GM21529 (cell line): Measurements from ENCODE around the gene RPH3AL.
A peak's percentile ranks its signal among the peaks of the same experiment; 100 is the strongest.

Experiments used
- ATAC-seq: cut with Tn5 transposase; IDR thresholded peaks from one replicate; pipeline ENCODE4 v1.9.1; 2021; ENCODE audit not compliant: unreplicated experiment

Gene RPH3AL, protein sequence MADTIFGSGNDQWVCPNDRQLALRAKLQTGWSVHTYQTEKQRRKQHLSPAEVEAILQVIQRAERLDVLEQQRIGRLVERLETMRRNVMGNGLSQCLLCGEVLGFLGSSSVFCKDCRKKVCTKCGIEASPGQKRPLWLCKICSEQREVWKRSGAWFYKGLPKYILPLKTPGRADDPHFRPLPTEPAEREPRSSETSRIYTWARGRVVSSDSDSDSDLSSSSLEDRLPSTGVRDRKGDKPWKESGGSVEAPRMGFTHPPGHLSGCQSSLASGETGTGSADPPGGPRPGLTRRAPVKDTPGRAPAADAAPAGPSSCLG

GRCh38 chr17:352421-353212, at the start of gene RPH3AL:
TSS of gene RPH3AL (minus strand) at chr17:352807. CDS start at chr17:327543, 25,264 bp downstream.
- no peak for ATAC-seq

DNA sequence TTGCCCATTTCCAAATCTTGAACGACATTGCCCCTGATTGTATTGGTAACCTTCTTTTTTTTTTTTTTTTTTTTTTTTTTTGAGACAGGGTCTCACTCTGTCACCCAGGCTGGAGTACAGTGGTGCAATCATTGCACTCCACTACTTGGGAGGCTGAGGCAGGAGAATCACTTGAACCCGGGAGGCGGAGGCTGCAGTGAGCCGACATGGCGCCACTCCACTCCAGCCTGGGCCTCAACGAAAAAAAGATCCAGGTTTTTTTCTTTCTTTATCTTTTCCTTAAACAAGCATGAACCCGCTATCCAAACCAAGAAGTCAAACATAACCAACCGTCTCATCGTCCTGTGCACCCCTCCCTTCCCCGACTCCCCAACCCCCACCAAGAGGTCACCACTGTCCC, 47.6 kb upstream of the RPH3AL start:
- ATAC-seq, result no peak

DNA sequence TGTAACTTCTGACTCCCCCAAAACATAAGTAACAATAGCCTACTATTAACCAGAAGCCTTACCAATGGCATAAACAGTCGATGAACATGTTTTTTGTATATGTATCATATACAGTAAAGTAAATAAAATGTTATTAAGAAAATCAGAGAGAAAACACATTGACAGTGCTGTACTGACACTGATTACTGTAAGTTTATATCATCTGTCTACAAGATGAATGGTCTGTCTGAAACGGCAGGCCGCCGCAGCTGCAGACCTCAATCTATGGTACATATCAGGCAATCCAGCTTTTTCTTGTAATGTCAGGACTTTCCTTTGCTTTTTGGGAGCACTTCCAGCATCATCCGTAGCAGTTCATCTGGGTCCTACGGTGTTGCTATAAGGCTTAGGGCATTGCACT, 44.2 kb upstream of the RPH3AL start:
- no peak for ATAC-seq

DNA sequence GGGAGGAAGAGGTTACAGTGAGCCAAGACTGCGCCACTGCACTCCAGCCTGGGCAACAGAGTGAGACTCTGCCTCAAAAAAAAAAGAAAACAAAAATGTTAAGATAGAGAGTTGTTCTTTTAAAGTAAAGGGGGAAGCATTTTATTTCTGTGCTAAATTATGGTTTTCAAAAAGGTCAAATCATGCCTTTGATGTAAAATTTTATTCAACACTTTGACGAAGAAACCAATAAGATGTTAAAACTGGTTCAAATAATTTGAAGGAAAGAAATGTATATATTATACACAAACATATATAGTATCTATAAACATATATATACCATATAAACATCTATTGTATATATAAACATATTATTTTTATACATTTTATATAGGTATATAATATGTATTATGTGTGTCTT, 43.4 kb upstream of the RPH3AL start:
- no peak for ATAC-seq

DNA sequence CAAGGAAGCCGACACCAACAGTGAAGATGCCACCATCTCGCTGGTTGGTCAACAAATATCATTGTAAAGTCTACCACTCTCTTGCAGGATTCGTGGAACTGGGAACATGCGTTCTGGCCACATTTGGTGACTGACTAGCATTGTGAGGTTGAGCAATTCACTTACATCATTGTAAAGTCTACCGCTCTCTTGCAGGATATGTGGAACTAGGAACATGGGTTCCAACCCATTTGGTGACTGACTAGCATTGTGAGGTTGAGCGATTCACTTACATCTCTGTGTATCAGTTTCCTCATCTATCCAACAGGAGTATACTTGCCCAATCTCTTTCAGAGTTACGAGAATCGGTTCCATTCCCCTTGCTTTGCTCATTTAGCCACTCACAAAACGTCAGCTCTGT, 42.6 kb upstream of the RPH3AL start:
- ATAC-seq, result no peak

GRCh38 chr17:394718-395095, 42.1 kb upstream of the RPH3AL start:
- no peak for ATAC-seq

DNA sequence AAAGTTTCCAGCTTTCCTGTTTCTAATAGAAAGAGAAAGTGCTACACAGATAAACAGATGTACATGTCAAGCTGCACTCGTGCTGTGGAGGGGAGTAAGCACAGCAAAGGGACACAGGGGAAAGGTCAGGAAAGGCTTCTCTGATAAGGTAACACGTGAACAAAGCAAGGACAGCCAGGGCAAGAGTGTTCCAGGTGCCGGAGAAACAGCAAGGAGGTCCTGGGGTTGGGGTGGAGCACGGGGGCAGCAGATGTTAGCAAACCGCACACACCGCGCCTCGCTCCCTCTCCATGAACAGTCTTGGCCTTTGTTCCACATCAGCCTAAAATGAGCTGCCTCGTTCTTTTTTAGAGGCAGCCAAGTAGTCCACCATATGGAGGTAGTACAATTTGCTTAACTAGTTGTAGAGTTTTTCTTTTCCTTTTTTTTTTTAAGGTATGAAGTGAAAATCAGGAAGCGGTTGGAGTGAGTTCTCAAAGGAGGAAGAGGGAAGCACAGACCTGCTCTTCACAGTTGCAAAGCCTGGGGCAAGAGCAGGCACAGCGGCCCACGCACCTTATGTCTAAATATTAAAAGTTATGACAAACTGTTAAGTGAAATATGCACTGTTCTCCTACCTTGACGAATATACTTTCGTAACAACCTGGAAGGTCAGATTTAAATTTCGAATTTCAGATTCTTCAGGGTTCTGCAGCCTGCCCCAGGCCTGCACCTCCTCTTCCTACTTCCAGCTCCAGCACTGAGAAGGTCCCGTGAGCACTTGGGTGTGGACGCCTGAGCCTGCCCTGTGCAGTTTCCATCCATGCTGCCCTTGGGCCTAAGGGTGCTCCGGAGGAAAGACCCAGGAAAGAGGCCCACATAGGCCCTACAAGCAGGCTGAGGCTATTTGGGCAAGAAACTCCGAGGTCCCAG, 41.5 kb upstream of the RPH3AL start:
- ATAC-seq, result no peak

- ATAC-seq, result no peak
Observed at GRCh38 chr17:391850-392249, 39.2 kb upstream of the RPH3AL start.

DNA sequence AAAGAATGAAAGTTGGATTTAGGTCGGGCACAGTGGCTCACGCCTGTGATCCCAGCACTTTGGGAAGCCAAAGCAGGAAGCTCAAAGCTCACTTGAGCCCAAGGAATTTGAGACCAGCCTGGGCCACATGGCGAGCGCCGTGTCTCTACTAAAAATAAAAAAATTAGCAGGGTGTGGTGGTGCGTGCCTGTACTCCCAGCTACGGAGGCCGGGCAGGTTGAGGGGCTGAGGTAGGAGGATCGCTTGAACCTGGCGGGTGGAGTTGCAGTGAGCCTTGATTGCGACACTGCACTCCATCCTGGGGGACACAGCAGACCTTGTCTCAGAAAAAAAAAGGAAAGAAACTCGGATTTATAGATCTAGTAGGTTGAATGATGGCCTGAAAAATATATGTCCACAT, 37.4 kb upstream of the RPH3AL start:
- no peak for ATAC-seq

GRCh38 chr17:388087-388486, 35.5 kb upstream of the RPH3AL start:
- ATAC-seq, result no peak

- peak; percentile 61 for ATAC-seq
Observed at GRCh38 chr17:386141-386876, 33.7 kb upstream of the RPH3AL start.

- ATAC-seq, result peak; percentile 29
Observed at GRCh38 chr17:385836-386140, 33.2 kb upstream of the RPH3AL start.

- ATAC-seq, result no peak
Observed at GRCh38 chr17:385178-385835, 32.7 kb upstream of the RPH3AL start.

DNA sequence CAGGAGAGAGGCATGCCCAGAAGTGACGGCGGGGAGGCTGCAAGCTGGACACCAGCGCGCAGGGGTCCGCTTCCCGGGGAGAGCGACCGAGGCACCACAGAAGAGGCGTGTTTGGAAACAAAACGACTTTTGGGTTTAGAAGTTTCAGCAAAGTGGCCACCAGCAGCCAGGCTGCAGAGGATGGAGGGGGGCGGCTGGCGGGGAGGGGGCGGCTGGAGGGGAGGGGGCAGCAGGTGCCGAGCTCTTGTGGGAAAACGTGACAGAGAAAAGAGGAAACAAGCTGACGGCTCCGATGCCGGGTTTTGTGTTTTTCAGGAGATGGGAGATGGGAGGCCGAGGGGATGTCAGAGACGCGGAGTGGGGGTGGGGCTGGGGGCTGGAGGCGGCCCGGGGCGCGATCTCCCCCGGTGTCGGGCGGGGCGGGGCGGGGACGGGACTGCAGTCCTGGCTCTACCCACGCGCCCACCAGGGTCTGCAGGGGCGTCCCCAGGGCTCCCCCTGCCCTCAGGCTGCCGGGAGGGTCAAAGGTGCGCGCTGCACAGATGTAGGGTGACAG, 32.1 kb upstream of the RPH3AL start:
- no peak for ATAC-seq

DNA sequence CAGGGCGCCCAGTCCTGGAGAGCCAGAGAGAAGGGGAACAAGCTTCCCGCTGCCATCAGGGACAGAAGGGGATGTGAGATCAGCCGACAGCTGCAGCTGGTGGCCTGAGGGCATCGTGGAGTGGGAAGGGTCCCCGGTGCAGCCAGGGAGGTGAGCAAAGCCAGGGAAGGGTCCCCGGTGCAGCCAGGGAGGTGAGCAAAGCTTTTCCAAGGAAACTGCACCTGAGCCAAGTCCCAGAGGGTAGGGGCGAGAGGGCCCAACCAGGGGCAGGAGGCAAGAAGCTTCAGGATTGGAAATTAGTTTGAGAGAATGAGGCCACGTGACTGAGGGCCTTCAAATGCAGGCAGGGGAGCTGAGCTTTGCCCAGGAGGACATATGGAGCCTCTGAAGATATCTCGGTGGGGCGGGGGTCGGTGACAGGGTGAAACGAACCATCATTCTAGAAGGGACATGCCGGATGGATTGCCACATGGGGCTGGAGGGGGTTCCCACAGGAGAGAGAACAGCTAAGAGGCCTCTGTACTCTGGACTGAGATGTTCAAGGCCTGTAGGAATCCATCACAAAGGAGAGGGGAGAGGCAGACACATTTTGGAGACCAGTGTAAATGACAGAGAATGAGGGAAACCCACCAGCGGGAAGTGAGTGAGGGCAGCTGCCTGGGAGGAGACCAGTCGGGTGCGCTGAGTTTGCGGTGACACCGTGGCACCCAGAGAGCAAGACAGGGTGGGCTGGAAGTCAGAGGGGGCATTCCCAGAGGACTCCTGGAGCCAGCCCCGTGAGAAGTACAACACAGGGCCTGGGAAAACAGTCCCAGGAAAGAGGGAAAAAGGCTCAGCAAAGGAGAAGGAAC, 31.4 kb upstream of the RPH3AL start:
- ATAC-seq, result no peak

- ATAC-seq, result no peak
Observed at GRCh38 chr17:382644-383533, 30.3 kb upstream of the RPH3AL start.

GRCh38 chr17:381941-382643, 29.5 kb upstream of the RPH3AL start:
- ATAC-seq, result no peak

DNA sequence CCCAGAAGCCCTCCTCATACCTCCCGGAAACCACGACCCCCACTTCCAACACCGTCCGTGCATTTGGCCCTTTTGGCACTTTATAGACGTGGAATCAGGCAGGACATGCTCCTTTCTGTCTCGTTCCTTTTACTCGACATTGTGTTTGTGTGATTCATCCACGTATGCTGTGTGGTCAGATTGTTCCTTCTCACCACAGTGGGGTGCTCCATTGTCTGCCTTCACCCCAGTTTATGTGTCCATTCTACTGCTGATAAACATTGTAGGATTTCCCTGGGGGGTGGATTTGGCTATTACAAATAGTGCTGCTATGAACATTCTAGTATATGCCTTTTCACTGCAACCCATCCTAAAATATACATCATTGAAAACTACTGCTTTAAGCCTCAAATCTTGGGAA, 28.9 kb upstream of the RPH3AL start:
- ATAC-seq, result no peak
